Measurements from ENCODE around the gene ALPG. TPM values are rescaled to one million over a fixed set of nuclear protein-coding genes. Genes with fewer than 3 reads are reported as not detected.

The ALPG gene
- total and polyA plus RNA-seq, 2 of the 4 experiments (the other 2 are of a cell fraction): not detected

GRCh38 chr2:232437195-232437571, 30.5 kb downstream of the ALPG start:
- CTCF ChIA-PET: interaction anchor here (0.9 kb wide), 1 partner anchor 535 kb away, joined by 3 read pairs; no protein-coding TSS in a partner anchor
- dilution Hi-C loops (cut with HindIII; ENCODE audit: low sequenced_read_pairs, unreplicated experiment) (no loop called here), in situ Hi-C loops (cut with MboI; ENCODE audit: low sequenced_read_pairs) (no loop called here), intact Hi-C loops (cut with micrococcal nuclease) (no loop called here)
- H3K27me3 ChIP-seq (ENCODE audit: control insufficient read depth, insufficient read depth, low read length): peaks cover 32% of the 10 kb centered on the region
- no peaks in the 10 kb centered on the region for H4K20me1 ChIP-seq (ENCODE audit: insufficient read depth, low read length)
- no peak overlapping the region for H3K4me3 ChIP-seq (ENCODE audit: insufficient read depth, low read depth, low read length)
- H4K91ac ChIP-seq (ENCODE audit: insufficient read depth, low read depth, low read length): no peak overlapping the region
- POLR2A ChIA-PET (ENCODE audit: unreplicated experiment): no interaction called here
- no peak overlapping the region for H3K14ac ChIP-seq (replicated peaks; ENCODE audit: low read depth, low read length)
- no peak overlapping the region for H3K18ac ChIP-seq (ENCODE audit: low read depth, low read length)
- no peak overlapping the region for H2BK20ac ChIP-seq (ENCODE audit: low read depth, low read length)
- H4K5ac ChIP-seq (ENCODE audit: low read depth, low read length): no peak overlapping the region
- no peak overlapping the region for H4K8ac ChIP-seq (ENCODE audit: low read depth in 2 of 2, low read length in 2 of 2)
- no peak overlapping the region for H3K4ac ChIP-seq (ENCODE audit: low read depth, low read length)
- no peak overlapping the region for H2BK5ac ChIP-seq (ENCODE audit: low read depth, low read length, poor library complexity, severe bottlenecking)
- H3K4me2 ChIP-seq (ENCODE audit: low read depth, low read length): no peak overlapping the region
- H3K36me3 ChIP-seq (ENCODE audit: control insufficient read depth, insufficient read depth, low read length): no peaks in the 10 kb centered on the region
- BruUV-seq (replicated peaks): no TSS peak
- H3K27ac ChIP-seq (ENCODE audit: insufficient read depth, low read length): no peak overlapping the region
- H2BK120ac ChIP-seq (ENCODE audit: low read depth, low read length): no peak overlapping the region
- H3K9me3 ChIP-seq (ENCODE audit: control insufficient read depth, insufficient read depth, low read length): no peaks in the 10 kb centered on the region
- no peak for DNase-seq
- TF ChIP-seq NFE2L2 (IDR thresholded peaks at IDR 0.05; ENCODE audit: low read depth, low read length) (no peak), CTCF (conservative IDR thresholded peaks at IDR 0.05; ENCODE audit: low read depth, low read length) (no peak), MXI1 (IDR thresholded peaks at IDR 0.05; ENCODE audit: borderline replicate concordance, low read depth, low read length) (no peak), MAFK (IDR thresholded peaks at IDR 0.05; ENCODE audit: low read depth, low read length) (no peak), RFX5 (IDR thresholded peaks at IDR 0.05; ENCODE audit: low read depth, low read length) (no peak), FOS (IDR thresholded peaks at IDR 0.05; ENCODE audit: low read depth, low read length) (no peak), MAZ (IDR thresholded peaks at IDR 0.05; ENCODE audit: borderline replicate concordance, low read depth, low read length) (no peak), RAD21 (IDR thresholded peaks at IDR 0.05; ENCODE audit: low read length) (no peak), CEBPB (IDR thresholded peaks at IDR 0.05; ENCODE audit: low read depth, low read length) (no peak), RCOR1 (IDR thresholded peaks at IDR 0.05; ENCODE audit: insufficient replicate concordance, low read length) (no peak), USF2 (IDR thresholded peaks at IDR 0.05; ENCODE audit: low read depth, low read length) (no peak), ELK1 (IDR thresholded peaks at IDR 0.05; ENCODE audit: borderline replicate concordance, low read depth, low read length) (no peak), CHD1 (IDR thresholded peaks at IDR 0.05; ENCODE audit: low read depth, low read length) (no peak), POLR2A (IDR thresholded peaks at IDR 0.05; ENCODE audit: low read depth, low read length) (no peak), BHLHE40 (IDR thresholded peaks at IDR 0.05; ENCODE audit: low read depth, low read length) (no peak), SMC3 (IDR thresholded peaks at IDR 0.05; ENCODE audit: low read depth, low read length) (no peak)
- H3K4me1 ChIP-seq (ENCODE audit: control insufficient read depth, insufficient read depth, low read length): no peaks in the 10 kb centered on the region
- no peak overlapping the region for H3K9ac ChIP-seq (ENCODE audit: low read depth, low read length)
- ATAC-seq (ENCODE audit: low read depth): no peak
- no peak overlapping the region for H3K23ac ChIP-seq (ENCODE audit: low read depth, low read length)
- H2AFZ ChIP-seq (replicated peaks; ENCODE audit: low read length, poor library complexity): no peak overlapping the region
- no peaks in the 10 kb centered on the region for H3K79me1 ChIP-seq (ENCODE audit: low read depth in 1 of 2, low read length in 2 of 2)
- H2AK9ac ChIP-seq (replicated peaks; ENCODE audit: low read depth, low read length, poor library complexity): no peak overlapping the region
- H3K9me1 ChIP-seq (ENCODE audit: insufficient read depth, low read length): no peaks in the 10 kb centered on the region
- no peak overlapping the region for H3K56ac ChIP-seq (ENCODE audit: extremely low read depth, insufficient read depth, low read length)
- H2BK15ac ChIP-seq (ENCODE audit: low read depth, low read length): no peak overlapping the region
- H2AK5ac ChIP-seq (ENCODE audit: low read depth, low read length): no peak overlapping the region
- 87% methylated on average over 7 of the region's 12 CpGs; no CpG with 5 or more reads in 1 of the 2 experiments for WGBS, 2 experiments (ENCODE audit: extremely low coverage in 2 of 2, insufficient read length in 1 of 2)
